Keratinocyte (primary cell): ENCODE measurements around the gene CTTNBP2. TPM values are rescaled to one million over a fixed set of nuclear protein-coding genes. Genes with fewer than 3 reads are reported as not detected.

ENCODE experiments used
- DNase-seq: peaks from one replicate; pipeline ENCODE4 v3.0.0-alpha.2; 2011; ENCODE audit warnings: low read depth, missing footprints, low spot score
- FAIRE-seq: peaks from 2 replicates; lab custom pipeline; 2011; peaks lifted over from hg19 to GRCh38; lab: Jason Lieb, UNC
- H2AFZ ChIP-seq: 2 replicates; pipeline ENCODE4 v1.6.0; 2012; ENCODE audit warnings: low read length, control low read depth, inconsistent platforms; ENCODE audit not compliant: control insufficient read depth
- H3K27ac ChIP-seq: 2 replicates; pipeline ENCODE4 v1.5.1; 2011; ENCODE audit warnings: low read length; ENCODE audit not compliant: control insufficient read depth, insufficient read depth
- H3K27me3 ChIP-seq: 3 replicates; pipeline ENCODE4 v1.6.0; 2011; ENCODE audit warnings: low read length; ENCODE audit not compliant: control insufficient read depth, insufficient read depth; ENCODE audit errors: extremely low read depth
- H3K36me3 ChIP-seq, 2 experiments: 2 replicates in 1 of 2; 3 replicates in 1 of 2; pipeline ENCODE4 v1.5.1; 2011; ENCODE audit warnings: low read length in 2 of 2, mild to moderate bottlenecking in 1 of 2; ENCODE audit not compliant: control insufficient read depth in 2 of 2, insufficient read depth in 2 of 2; ENCODE audit errors: extremely low read depth in 1 of 2
- H3K4me1 ChIP-seq: 3 replicates; pipeline ENCODE4 v1.5.1; 2011; ENCODE audit warnings: low read length; ENCODE audit not compliant: control insufficient read depth, insufficient read depth; ENCODE audit errors: extremely low read depth
- H3K4me2 ChIP-seq: 3 replicates; pipeline ENCODE4 v1.6.0; 2011; ENCODE audit warnings: low read depth, low read length; ENCODE audit not compliant: control insufficient read depth, insufficient read depth; ENCODE audit errors: extremely low read depth
- H3K4me3 ChIP-seq, 3 experiments: fragments of 200-600 bp in 1 of 3; sonication (generic) in 1 of 3; 2 replicates in 2 of 3; 3 replicates in 1 of 3; pipeline ENCODE4 v1.5.1; 2011 to 2016; ENCODE audit warnings: low read length in 3 of 3, mild to moderate bottlenecking in 3 of 3, control low read depth in 2 of 3, inconsistent platforms in 1 of 3, low read depth in 1 of 3, mixed read lengths in 1 of 3, mixed run types in 1 of 3, moderate library complexity in 1 of 3; ENCODE audit not compliant: control insufficient read depth in 2 of 3, insufficient read depth in 2 of 3; ENCODE audit errors: extremely low read depth in 1 of 3
- H3K79me2 ChIP-seq: 2 replicates; pipeline ENCODE4 v1.6.0; 2012; ENCODE audit warnings: low read length; ENCODE audit not compliant: control insufficient read depth, insufficient read depth
- H3K9ac ChIP-seq: 3 replicates; pipeline ENCODE4 v1.6.0; 2011; ENCODE audit warnings: low read length; ENCODE audit not compliant: control insufficient read depth, insufficient read depth; ENCODE audit errors: extremely low read depth
- H3K9me1 ChIP-seq: 3 replicates; pipeline ENCODE4 v1.6.0; 2011; ENCODE audit warnings: low read length; ENCODE audit not compliant: control insufficient read depth, insufficient read depth; ENCODE audit errors: extremely low read depth
- H3K9me3 ChIP-seq: 2 replicates; pipeline ENCODE4 v1.5.1; 2012; ENCODE audit warnings: low read depth, low read length; ENCODE audit not compliant: control insufficient read depth
- H4K20me1 ChIP-seq: 3 replicates; pipeline ENCODE4 v1.6.0; 2011; ENCODE audit warnings: low read length; ENCODE audit not compliant: control insufficient read depth, insufficient read depth; ENCODE audit errors: extremely low read depth
- EZH2 ChIP-seq: IDR thresholded peaks from one replicate; pipeline ENCODE4 v1.6.1; 2012; ENCODE audit warnings: inconsistent platforms, mild to moderate bottlenecking, low read length, moderate library complexity
- dilution Hi-C: fragments of 300-500 bp; cut with MboI; formaldehyde crosslinking; loops from one replicate; pipeline ENCODE4 v1.7.0; 2020; ENCODE audit warnings: low sequenced_read_pairs; ENCODE audit not compliant: extremely low pct_ligation_motif_present
- polyA plus RNA-seq, 5 experiments: library from polyadenylated mRNA; depleted of rRNA in 3 of 5; stranded (reverse) in 3 of 5; stranded (forward) in 1 of 5; unstranded in 1 of 5; fragments of >200 nt; gene quantifications; 1 replicate in 1 of 5; 2 replicates in 3 of 5; 3 replicates in 1 of 5; pipeline versions ENCODE4 v1.2.1 to v1.2.3, GENCODE V29; 2011 to 2012; ENCODE audit warnings: missing spikeins in 2 of 5, low read depth in 1 of 5, low replicate concordance in 1 of 5
- TF ChIP-seq, protein P1 (sequence below), 3 experiments: IDR thresholded peaks in 1 of 3; conservative IDR thresholded peaks in 1 of 3; optimal IDR thresholded peaks in 1 of 3; 2 replicates in 2 of 3; 3 replicates in 1 of 3; pipeline versions ENCODE3 to v1.5.1; 2011; ENCODE audit warnings: low read length in 3 of 3, mild to moderate bottlenecking in 3 of 3, moderate library complexity in 2 of 3, control low read depth in 1 of 3, inconsistent platforms in 1 of 3; ENCODE audit not compliant: insufficient read depth in 2 of 3; ENCODE audit errors: extremely low read depth in 1 of 3

Gene CTTNBP2
- polyA plus RNA-seq, 1 donor (not counting 4 experiments of a cell fraction or from before 2014, with no cell fraction given): 0.55 TPM

DNA sequence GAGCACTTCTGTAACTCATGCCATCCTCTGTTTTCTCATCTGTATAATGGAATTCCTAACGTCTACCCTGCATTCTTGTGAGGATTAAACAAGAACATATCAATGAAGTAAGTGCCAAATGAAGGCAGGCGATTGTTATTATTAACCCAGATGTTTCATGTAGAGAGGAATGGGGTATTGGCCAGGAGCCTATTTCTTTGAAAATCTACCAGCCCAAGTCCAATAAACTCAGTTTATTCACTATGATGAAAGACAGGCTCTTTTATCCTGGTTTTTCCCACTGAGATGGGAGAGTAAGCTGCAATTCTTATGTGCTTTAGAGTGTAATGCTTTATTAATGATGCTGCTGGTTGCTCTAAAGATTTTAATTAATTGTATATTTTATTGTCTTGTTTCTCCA is 9.6 kb downstream of the CTTNBP2 start:
- FAIRE-seq (no peak), DNase-seq (no peak)
- dilution Hi-C loops: no loop called here
- no peaks in the 10 kb centered on the region for H4K20me1 ChIP-seq
- H2AFZ ChIP-seq: no peak overlapping the region
- no peak overlapping the region for H3K4me2 ChIP-seq
- H3K79me2 ChIP-seq: no peaks in the 10 kb centered on the region
- no peaks in the 10 kb centered on the region for H3K36me3 ChIP-seq
- peaks cover 4% of the 10 kb centered on the region for H3K4me1 ChIP-seq
- no peak overlapping the region for H3K27ac ChIP-seq
- H3K27me3 ChIP-seq: no peaks in the 10 kb centered on the region
- no peak overlapping the region for H3K9ac ChIP-seq
- no peaks in the 10 kb centered on the region for H3K9me3 ChIP-seq
- TF ChIP-seq, protein P1, sequence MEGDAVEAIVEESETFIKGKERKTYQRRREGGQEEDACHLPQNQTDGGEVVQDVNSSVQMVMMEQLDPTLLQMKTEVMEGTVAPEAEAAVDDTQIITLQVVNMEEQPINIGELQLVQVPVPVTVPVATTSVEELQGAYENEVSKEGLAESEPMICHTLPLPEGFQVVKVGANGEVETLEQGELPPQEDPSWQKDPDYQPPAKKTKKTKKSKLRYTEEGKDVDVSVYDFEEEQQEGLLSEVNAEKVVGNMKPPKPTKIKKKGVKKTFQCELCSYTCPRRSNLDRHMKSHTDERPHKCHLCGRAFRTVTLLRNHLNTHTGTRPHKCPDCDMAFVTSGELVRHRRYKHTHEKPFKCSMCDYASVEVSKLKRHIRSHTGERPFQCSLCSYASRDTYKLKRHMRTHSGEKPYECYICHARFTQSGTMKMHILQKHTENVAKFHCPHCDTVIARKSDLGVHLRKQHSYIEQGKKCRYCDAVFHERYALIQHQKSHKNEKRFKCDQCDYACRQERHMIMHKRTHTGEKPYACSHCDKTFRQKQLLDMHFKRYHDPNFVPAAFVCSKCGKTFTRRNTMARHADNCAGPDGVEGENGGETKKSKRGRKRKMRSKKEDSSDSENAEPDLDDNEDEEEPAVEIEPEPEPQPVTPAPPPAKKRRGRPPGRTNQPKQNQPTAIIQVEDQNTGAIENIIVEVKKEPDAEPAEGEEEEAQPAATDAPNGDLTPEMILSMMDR (optimal IDR thresholded peaks at IDR 0.05 in 1 of 3, IDR thresholded peaks at IDR 0.05 in 1 of 3, conservative IDR thresholded peaks at IDR 0.05 in 1 of 3; ENCODE audit: extremely low read depth in 1 of 3, insufficient read depth in 2 of 3, low read length in 3 of 3): no peak
- no peaks in the 10 kb centered on the region for H3K9me1 ChIP-seq
- H3K4me3 ChIP-seq: no peak overlapping the region

DNA sequence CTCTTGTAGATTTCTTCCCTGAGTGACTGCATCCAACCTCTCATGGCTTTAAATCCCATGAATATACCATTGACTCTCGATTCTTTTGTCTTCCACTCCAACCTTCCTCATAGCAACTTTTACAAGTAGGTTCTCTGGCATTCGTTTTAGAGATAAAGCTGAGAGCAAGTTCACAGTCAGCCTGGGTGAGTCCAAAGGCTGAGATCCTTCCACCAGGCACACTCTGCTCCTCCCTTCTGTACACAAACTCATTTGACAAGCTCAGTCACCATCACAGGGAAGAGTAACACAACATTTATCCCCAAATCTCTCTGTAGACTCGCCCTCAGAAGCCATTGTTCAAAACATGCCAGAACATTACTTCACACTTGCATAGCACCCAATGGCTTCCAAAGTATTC is 10.9 kb downstream of the CTTNBP2 start:
- H2AFZ ChIP-seq: no peak overlapping the region
- dilution Hi-C loops: no loop called here
- H3K9me1 ChIP-seq: no peaks in the 10 kb centered on the region
- no peak overlapping the region for H3K4me3 ChIP-seq
- H3K36me3 ChIP-seq: no peaks in the 10 kb centered on the region
- no peak overlapping the region for H3K9ac ChIP-seq
- no peak for DNase-seq
- no peaks in the 10 kb centered on the region for H3K79me2 ChIP-seq
- peaks cover 4% of the 10 kb centered on the region for H3K4me1 ChIP-seq
- H4K20me1 ChIP-seq: no peaks in the 10 kb centered on the region
- FAIRE-seq: no peak
- H3K9me3 ChIP-seq: no peaks in the 10 kb centered on the region
- no peaks in the 10 kb centered on the region for H3K27me3 ChIP-seq
- TF ChIP-seq EZH2: no peak
- TF ChIP-seq, protein P1 (optimal IDR thresholded peaks at IDR 0.05 in 1 of 3, IDR thresholded peaks at IDR 0.05 in 1 of 3, conservative IDR thresholded peaks at IDR 0.05 in 1 of 3; ENCODE audit: extremely low read depth in 1 of 3, insufficient read depth in 2 of 3, low read length in 3 of 3): no peak
- H3K4me2 ChIP-seq: no peak overlapping the region
- no peak overlapping the region for H3K27ac ChIP-seq
